Measurements from ENCODE around the gene GAPDHS.

Gene GAPDHS

GRCh38 chr19:35558400-35559280 lies 25.4 kb downstream of the GAPDHS start:
- no peak for DNase-seq

DNA sequence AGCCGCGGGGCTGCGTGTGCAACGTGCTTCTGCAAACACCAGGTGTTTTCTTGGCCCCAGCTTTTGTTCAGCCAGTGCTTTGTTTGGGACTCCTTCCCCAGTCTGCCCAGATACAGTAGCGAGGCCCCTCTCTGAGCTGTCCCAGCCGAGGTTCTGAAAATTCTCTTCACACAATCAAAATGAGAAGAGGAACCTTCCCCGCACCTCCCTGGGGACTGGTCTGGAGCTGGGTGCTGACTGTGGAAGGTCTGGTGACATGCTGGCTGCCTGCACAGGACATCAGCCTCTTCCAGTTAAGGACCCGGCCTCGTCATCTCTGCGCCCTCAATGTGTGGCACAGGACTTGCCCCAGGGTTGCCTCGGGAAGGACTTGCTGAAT lies 26.0 kb downstream of the GAPDHS start:
- no peak for DNase-seq

DNA sequence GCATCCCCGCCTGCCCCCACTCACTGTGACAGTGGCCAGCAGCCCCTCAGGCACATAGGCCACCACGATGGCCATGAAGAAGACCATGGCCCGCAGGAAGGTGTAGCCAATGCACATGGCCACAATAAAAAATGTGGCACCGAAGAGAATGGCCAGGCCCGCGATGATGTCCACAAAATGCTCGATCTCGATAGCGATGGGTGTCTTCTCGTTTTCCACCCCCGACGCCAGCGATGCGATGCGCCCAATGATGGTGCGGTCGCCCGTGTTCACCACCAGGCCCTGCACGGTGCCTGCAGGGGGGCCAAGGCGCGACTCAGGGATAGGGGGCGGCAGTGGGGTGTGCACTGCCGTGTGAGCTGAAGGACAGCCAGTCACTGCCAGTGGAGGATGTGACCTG lies 26.5 kb downstream of the GAPDHS start:
- DNase-seq, result no peak

GRCh38 chr19:35560271-35560670 lies 27.0 kb downstream of the GAPDHS start:
- DNase-seq, result no peak

GRCh38 chr19:35560677-35561076 lies 27.4 kb downstream of the GAPDHS start:
- no peak for DNase-seq

DNA sequence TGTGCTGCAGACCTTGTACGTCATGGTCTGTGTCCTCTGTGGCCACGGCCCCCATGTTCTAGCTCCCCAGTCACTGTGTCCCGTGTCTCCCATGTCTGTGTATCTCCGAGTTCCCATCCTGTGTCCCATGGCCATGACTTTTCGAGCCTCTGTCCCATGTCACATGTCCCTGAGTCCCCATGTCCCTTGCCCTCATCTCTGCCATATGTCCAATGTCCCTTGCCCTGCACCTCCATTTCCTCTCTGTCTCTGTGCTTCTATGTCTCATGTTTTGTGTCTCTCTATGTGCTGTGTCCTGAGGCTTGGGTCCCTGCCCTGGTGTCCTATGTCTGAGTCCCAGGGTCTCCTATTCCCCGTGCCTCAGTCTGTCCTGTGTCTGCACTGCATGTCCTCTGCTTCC lies 28.2 kb downstream of the GAPDHS start:
- no peak for DNase-seq

GRCh38 chr19:35562336-35562735 lies 29.1 kb downstream of the GAPDHS start:
- no peak for DNase-seq

- no peak for DNase-seq
These were observed 29.5 kb downstream of the GAPDHS start for GRCh38 chr19:35562776-35563175.

GRCh38 chr19:35563207-35563829 lies 30.1 kb downstream of the GAPDHS start, which contains the start of gene ATP4A:
Gene ATP4A (minus strand): TSS chr19:35563658. CDS start chr19:35563629, 29 bp downstream.
- no peak for DNase-seq

DNA sequence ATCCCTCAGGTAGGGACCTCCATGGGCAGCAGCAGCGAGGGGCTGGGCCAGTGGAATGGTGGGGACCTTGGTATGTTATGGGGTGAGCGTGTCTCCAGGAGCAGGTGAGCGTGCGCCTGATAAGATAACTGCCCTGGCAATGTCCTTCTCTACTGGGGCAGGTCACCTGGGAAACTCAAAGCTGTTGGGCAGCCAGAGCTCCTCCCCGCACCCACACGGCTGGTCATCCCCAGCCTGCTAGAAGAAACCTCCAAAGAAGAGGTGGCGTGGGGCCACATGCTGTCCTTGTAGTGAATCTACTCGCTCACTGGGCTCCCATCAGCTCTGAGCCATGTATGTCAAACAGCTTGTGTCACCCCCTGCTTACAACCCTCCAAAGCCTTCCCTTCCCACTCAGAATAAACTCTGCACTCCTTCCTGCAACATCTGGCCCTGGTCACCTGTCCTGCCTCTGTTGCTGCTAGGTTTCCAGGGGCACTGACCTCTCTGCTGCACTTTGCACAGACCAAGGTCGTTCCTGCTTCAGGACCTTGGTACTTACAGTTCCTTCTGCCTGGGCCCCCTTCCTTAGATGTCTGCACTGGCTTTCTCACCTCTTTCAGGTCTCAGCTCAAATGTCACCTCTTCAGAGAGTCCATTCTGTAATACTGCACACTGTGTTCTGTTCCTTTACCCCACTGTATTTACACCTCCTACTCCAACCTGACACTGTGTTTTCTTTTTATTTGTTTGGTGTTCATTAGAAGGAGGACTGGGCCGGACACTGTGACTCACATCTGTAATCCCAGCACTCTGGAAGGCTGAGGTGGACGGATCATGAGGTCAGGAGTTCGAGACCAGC lies 32.0 kb downstream of the GAPDHS start:
- no peak for DNase-seq

GRCh38 chr19:35566738-35567137 lies 33.5 kb downstream of the GAPDHS start:
- no peak for DNase-seq

GRCh38 chr19:35569281-35569781 lies 36.1 kb downstream of the GAPDHS start:
- no peak for DNase-seq

GRCh38 chr19:35571406-35571965 lies 38.2 kb downstream of the GAPDHS start:
- DNase-seq, result no peak

DNA sequence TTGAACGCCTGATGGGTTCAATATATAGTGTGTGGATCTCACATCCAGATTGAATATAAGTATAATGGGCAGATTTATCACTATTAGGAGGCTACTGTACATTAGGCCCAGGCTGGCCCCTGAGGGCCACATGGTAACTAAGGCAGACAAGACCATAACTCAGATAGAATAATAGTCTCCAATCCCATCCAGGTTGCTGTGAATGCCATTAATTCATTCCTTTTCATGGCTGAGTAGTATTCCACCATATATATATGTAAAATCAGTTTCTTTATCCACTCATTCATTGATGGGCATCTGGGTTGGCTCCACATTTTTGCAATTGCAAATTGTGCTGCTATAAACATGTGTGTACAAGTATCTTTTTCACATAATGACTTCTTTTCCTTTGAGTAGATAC lies 44.7 kb downstream of the GAPDHS start:
- no peak for DNase-seq

GRCh38 chr19:35578707-35579106 lies 45.5 kb downstream of the GAPDHS start:
- DNase-seq, result no peak

DNA sequence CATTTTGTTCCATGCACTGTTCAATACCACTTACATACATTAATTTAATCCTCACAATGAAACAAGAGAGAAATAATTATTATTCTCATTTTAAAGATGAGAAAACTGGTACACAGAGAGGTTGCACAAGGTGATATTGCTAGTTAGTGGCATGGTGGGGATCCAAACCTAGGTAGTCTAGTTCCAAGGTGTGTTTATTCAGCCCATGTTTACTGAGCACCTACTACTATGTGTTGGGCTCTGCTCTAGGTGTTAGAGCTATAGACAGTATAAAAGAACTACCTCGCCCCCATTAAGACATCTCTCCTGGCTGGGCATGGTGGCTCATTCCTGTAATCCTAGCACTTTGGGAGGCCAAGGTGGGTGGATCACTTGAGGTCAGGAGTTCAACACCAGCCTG lies 49.5 kb downstream of the GAPDHS start:
- DNase-seq, result no peak

DNA sequence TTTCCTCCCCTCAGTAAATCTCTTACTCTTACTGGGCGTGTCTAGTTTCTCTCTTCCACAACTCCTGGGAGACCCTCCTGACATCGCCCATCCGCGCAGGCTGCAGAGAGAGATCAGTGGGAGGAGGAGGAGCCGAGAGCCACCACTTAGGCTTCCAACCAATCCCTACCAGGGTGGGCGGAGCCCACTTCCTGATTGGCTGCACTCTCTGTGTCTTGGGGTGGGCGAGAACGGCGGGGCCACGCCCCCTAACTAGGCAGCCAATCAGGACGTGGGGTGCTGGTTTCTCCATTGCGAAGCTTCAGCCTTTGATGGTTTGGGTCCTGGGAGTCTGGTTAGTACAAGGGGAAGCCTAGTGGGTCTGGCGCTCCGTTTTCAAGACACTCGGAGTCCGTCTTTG lies 52.6 kb downstream of the GAPDHS start, which contains the start of gene PMIS2:
Gene PMIS2, plus strand, starts transcription at position 326 of the 400 bp plus-strand sequence. CDS start 87 bp downstream, outside the sequence.
- no peak for DNase-seq

DNA sequence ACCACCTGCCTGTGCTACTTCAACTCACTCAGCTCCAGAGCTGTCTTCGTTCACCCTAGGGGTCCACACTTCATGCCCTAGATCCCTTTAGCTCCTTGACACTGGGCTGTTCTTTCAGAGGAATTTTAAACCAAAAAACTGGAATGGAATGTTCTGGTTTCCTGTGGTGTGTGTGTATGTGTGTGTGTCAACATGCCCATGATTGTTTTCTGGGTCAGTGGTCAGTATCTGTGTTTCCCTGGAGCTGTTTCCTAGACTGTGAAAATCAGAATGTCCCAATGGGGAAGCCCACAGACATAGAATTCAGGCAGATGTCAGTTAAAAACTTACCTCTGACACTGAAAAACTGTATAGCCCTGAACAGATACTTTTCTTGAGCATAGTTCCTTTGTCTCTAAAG lies 54.1 kb downstream of the GAPDHS start:
- DNase-seq, result no peak

DNA sequence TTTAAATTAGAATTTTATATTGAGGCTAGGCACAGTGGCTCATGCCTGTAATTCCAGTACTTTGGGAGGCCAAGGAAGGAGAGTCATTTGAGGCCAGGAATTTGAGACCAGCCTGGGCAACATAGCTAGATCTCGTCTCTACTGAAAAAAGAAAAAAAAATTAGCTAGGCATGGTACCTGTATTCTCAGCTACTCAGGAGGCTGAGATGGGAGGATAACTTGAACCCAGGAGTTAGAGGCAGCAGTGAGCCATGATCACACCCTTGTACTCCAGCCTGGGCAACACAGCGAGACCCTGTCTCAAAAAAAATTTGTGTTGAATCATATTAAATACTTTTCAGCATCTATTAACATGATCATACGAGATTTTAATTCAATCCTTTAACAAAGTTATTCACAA lies 57.6 kb downstream of the GAPDHS start:
- no peak for DNase-seq

DNA sequence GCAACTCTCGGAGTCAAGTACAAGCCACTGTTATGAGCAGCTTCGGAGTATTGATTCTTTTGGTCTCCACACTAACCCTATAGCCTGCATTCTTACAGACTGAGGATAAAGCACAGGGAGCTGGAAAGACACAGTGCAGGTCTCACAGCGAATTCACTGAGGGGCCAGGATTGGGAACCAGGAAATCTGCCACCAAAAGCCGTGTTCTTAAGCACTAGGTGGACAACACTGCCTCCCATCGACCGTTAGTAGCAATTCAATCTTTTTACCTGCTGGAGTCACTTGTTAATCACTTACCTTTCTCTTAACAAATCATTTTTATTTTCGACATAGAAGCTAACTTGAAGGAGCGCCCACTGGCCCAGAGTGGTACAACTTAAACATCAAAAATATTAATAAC lies 59.0 kb downstream of the GAPDHS start:
- peak; percentile 5 for DNase-seq

Measured in activated T-cell treated with anti-CD3 and anti-CD28 coated beads for 4 hours (primary cell).